BJ (cell line): ENCODE data around the gene SLC25A46. TPM values are rescaled to one million over a fixed set of nuclear protein-coding genes. Genes with fewer than 3 reads are reported as not detected.

Experiments
- CTCF ChIA-PET: fragments of 350-600 bp; formaldehyde crosslinking; extraction: SDS; loops from one replicate; lab custom pipeline; 2021; ENCODE audit warnings: antibody characterized with exemption, inconsistent platforms; lab: Yijun Ruan, JAX
- POLR2A ChIA-PET: fragments of 300-600 bp; sonication (Branson Sonifier 250); formaldehyde crosslinking; extraction: SDS; loops from one replicate; lab custom pipeline; 2021; ENCODE audit warnings: antibody characterized with exemption; lab: Charles Lee
- DNase-seq: peaks from one replicate; pipeline ENCODE4 v3.0.0-alpha.2; 2011; ENCODE audit warnings: low read depth
- H3K27me3 ChIP-seq: 2 replicates; pipeline ENCODE4 v1.6.0; 2011; ENCODE audit warnings: low read length; ENCODE audit not compliant: control insufficient read depth, insufficient read depth
- H3K36me3 ChIP-seq: 2 replicates; pipeline ENCODE4 v1.5.1; 2011; ENCODE audit warnings: low read length; ENCODE audit not compliant: control insufficient read depth, insufficient read depth
- H3K4me3 ChIP-seq: 2 replicates; pipeline ENCODE4 v1.5.1; 2011; ENCODE audit warnings: low read depth, mild to moderate bottlenecking, control low read depth, low read length
- CTCF ChIP-seq: IDR thresholded peaks from 2 replicates; pipeline ENCODE4 v1.5.1; 2011; ENCODE audit warnings: low read depth, mild to moderate bottlenecking, control low read depth, inconsistent platforms, low read length, moderate library complexity; ENCODE audit not compliant: insufficient read depth
- polyA plus RNA-seq: library from polyadenylated mRNA; depleted of rRNA; stranded (reverse); fragments of >200 nt; gene quantifications from 2 replicates; pipeline ENCODE4 v1.2.3, GENCODE V29; 2011

The SLC25A46 gene
- polyA plus RNA-seq, 1 experiment: 17.5 TPM

DNA sequence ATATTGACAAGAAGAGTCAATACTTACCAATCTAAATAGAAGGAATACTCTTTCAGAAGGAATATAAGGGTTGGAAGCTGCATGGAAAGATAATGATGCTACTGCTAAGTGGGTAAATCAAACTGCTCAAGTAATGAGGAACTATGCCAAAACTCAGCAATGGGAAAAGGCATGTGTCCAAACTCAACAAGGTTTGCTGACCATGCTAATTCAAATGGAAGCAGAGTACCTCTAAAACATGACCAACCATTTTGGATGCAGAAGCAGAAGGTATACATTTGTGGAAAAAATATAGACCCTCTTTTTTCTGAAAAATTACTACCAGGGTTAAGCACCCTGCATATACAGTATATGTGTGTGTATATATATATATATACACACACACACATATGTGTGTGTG lies 33.5 kb upstream of the SLC25A46 start:
- CTCF ChIA-PET: no interaction called here
- Histone ChIP-seq H3K36me3 (no peaks in the 10 kb centered on the region), H3K4me3 (no peak overlapping the region), H3K27me3 (no peaks in the 10 kb centered on the region)
- no peak for DNase-seq
- POLR2A ChIA-PET: no interaction called here
- TF ChIP-seq CTCF: no peak

DNA sequence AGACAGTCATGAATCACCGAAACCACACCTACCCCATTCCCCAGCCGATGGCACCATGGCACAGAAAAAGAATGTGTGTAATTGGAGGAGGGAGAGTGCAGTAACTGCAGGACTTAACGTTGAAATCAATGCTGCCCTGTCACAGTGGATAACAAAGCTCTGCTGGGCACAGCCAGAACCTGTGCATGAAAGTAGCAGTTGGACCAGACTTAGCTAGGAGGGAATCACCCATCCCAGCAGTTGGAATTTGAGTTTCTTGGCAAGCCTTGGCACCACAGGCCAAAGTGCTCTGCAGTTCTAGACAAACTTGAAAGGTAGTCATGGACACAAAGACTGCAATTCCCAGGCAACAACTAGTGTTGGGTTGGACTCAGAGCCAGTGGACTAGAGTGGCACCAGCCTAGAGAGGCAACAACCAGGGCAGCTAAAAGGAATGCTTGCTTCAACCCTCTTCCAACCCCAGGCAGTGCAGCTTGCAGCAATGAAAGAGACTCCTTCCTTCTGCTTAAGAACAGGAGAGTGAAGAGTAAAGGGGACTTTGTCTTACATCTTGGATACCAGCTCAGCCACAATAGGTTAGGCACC lies 31.5 kb upstream of the SLC25A46 start:
- TF ChIP-seq CTCF: no peak
- Histone ChIP-seq H3K4me3 (no peak overlapping the region), H3K27me3 (no peaks in the 10 kb centered on the region), H3K36me3 (no peaks in the 10 kb centered on the region)
- CTCF ChIA-PET: no interaction called here
- DNase-seq: no peak
- POLR2A ChIA-PET: no interaction called here

DNA sequence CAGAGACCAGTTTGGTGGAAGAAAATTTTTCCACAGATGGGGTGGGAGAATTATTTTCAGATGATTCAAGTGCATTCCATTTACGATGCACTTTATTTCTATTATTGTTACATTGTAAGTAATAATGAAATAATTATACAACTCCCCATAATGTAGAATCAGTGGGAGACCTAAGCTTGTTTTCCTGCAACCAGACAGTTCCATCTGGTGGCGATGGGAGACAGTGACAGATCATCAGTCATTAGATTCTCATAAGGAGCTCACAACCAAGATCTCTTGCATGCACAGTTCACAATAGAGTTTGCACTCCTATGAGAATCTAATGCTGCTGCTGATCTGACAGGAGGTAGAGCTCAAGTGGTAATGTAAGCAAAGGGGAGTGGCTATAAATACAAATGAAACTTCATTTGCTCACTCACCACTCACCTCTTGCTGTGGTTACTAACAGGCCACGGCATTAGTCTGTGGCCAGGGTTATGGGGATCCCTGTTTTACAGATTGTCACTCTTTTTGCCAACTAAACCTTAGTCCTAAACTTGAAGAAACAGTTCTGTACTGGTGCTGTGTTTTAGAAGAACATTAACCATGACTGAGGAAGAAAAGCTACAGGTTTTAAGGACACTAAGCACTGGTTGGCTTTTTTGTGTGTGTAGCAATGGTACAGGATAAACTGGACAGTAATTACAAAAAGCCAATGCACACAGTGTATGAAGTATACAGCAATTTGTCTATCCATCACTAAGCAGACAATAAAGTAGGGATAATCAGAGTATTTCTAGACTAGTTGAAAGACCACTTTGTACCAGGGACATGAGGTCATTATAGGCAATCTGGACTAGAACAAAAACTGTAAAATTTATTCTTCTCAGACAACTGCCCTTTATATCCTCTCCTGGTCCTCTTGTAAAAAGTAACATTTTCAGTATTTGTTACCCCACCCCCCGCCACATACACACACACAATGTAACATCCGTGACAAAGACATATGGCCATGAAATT lies 22.3 kb upstream of the SLC25A46 start:
- no peak for TF ChIP-seq CTCF
- ChIA-PET POLR2A (no interaction called here), CTCF (no interaction called here)
- Histone ChIP-seq H3K27me3 (no peaks in the 10 kb centered on the region), H3K4me3 (no peak overlapping the region), H3K36me3 (no peaks in the 10 kb centered on the region)
- no peak for DNase-seq

DNA sequence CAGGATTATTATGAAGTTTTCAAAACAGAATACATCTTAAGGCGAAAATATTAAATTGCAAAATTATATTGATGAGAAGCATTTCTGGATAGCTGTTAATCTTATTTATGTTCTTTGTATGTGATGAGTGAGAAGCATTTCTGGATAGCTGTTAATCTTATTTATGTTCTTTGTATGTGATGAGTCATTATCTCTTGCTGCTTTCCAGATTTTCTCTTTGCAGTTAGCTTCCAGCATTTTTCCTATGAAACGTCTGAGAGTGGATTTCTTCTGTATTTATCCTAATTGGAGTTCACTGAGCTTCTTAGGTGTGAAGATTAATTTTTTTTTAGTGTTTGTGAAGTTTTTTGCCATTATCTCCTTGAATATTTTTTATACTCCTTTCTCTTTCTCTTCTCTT lies 20.5 kb upstream of the SLC25A46 start:
- CTCF ChIA-PET: interaction anchor here (0.6 kb wide), 1 partner anchor 193 kb away, joined by 3 read pairs; no protein-coding TSS in a partner anchor
- no peak for DNase-seq
- Histone ChIP-seq H3K4me3 (no peak overlapping the region), H3K27me3 (no peaks in the 10 kb centered on the region), H3K36me3 (no peaks in the 10 kb centered on the region)
- POLR2A ChIA-PET: no interaction called here
- no peak for TF ChIP-seq CTCF

DNA sequence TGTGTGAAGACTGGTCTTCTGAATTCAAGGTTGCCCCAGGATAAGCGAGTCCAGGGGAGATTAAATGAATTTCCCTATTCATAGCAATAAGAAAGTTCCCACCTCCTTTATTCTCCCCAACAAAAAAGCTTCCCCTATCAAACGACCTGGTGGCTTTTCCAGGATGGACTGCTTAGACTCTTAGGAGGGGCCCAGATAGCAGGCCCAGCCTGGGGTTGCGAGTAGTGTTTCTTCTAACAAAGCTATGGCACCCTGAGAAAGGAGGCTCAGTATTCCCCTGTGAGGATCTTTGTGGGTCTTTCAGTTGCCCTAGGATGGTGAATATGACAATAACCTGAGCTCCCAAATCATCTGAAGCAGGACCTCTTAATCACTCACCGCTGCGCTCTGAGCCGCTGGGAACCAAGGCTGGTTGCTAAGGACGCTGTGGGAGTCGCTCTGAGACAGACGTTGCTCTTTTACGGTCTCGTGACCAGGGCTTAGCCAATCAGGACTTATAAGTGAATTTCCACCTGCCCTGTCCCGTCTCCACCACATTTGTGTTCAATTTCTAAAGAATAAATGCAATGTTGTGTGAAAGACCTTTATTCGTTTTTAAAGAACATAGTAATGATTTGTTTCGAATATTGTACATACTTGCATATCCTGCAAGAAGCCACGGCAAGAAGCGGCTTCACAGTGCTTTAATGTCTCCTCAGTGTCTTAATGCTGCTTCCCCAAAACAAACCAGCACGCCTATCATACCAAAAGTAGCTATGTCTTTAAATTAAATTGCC lies 12.4 kb upstream of the SLC25A46 start, which contains the start of gene TMEM232:
TMEM232 (minus strand) TSS at position 423 of the 776 bp plus-strand sequence. CDS start 59,319 bp downstream, outside the sequence.
- no peaks in the 10 kb centered on the region for H3K27me3 ChIP-seq
- H3K36me3 ChIP-seq: no peaks in the 10 kb centered on the region
- no peak for TF ChIP-seq CTCF
- DNase-seq: peak; percentile 13
- POLR2A ChIA-PET: no interaction called here
- peak within 1 kb of the TSS; percentile 30 for H3K4me3 ChIP-seq
- CTCF ChIA-PET: no interaction called here
